ENCODE measurements around the gene RAP1GAP.

DNA sequence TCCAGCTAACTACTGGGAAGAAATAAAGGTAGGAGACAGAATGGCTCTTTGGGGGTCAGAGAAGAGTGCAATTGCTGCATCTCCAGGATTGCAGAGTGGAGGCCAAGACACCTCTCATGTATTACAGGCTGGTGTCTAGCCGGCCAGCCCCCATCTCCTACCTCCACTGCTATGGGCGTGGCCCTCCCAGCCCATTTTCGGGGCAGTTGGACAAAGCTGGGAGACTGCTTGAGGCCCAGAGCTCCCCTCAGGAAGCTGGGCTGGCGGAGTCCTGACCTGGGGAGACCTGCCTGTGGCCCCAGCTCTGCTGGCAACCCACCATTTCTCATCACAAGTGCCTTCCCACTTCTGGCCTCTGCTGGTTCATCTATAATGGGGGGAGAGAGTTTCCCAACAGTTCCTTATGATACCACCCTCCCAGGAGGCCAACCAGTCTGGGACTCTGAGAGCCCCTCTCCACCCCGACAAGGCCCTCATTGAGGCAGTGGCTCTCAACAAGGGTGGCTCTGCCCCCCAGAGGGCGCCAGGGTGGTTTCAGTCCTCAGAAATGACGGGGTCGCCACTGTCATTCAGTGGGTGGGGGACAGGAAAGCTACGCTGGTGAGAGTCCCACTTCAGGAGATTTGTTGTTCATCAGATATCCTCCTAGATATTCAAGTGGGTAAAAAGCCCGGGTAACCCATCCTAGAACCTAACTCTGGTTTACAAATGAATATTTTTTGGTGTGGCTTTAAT is 11.5 kb downstream of the RAP1GAP start:
- TF ChIP-seq POLR2A (IDR thresholded peaks at IDR 0.05), result no peak
- TF ChIP-seq, protein P1, sequence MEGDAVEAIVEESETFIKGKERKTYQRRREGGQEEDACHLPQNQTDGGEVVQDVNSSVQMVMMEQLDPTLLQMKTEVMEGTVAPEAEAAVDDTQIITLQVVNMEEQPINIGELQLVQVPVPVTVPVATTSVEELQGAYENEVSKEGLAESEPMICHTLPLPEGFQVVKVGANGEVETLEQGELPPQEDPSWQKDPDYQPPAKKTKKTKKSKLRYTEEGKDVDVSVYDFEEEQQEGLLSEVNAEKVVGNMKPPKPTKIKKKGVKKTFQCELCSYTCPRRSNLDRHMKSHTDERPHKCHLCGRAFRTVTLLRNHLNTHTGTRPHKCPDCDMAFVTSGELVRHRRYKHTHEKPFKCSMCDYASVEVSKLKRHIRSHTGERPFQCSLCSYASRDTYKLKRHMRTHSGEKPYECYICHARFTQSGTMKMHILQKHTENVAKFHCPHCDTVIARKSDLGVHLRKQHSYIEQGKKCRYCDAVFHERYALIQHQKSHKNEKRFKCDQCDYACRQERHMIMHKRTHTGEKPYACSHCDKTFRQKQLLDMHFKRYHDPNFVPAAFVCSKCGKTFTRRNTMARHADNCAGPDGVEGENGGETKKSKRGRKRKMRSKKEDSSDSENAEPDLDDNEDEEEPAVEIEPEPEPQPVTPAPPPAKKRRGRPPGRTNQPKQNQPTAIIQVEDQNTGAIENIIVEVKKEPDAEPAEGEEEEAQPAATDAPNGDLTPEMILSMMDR (IDR thresholded peaks at IDR 0.05), result no peak

Measured in vagina (tissue), 2 donors.